Nucleus accumbens (tissue), 56 donors: ENCODE measurements around the gene APP.

Source experiments
- DNase-seq, 56 donors: peaks; one replicate each; lab custom pipeline; 2025; lab: John Stamatoyannopoulos, UW

The APP gene

DNA sequence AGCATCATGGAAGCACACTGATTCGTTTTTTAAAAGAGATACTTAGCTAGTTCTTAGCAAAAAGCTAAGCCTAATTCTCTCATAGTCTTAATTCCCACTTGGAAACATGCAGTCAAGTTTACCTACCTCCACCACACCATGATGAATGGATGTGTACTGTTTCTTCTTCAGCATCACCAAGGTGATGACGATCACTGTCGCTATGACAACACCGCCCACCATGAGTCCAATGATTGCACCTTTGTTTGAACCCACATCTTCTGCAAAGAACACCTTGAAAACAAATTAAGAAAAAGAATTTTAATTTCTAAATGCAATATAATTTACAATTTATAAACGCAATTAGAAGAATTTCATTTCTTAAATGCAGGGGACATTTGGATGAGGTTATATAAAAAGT, 279.0 kb downstream of the APP start:
- DNase-seq, result peak in 24 of 56 donors; percentile 8 to 82 (median 32)

DNA sequence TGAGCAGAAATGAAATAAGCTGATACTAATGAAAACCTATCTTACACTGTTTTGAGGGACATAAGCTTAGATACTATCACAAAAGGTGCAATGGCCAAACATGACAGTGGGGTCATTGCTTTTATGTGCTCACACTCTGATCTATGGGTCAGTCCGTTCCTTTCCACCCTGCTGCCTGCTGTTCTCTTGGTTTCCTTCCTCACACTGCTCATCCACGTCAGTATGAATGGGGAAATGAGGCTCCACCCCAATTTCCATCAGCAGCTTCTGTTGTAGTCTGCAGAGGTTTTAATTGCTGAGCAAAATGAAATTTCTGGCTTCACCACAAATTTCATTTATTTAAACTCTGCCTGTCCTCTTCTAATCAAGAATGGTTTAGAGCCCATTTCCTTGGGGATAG, 280.6 kb downstream of the APP start:
- DNase-seq, result peak in 1 of 56 donors; percentile 25

DNA sequence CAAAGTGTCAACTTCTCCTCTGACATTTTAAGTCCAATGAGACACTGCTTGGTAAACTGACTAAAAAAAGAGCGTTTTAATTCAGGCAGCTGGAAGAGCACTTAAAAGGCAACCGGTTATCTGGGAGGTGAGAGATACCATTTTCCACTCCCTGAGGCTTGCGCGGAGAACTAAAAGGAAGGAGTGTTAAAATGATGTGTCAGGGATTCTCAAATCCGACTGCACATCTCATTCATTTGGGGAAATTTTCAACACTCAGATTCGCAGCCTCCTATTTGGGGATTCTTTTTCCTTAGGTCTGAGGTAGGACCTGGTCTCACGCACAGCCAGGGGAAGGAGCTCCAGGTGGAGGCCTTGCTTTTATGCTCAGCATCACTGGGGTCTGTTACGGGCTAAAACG, 281.9 kb downstream of the APP start:
- no peak for DNase-seq

DNA sequence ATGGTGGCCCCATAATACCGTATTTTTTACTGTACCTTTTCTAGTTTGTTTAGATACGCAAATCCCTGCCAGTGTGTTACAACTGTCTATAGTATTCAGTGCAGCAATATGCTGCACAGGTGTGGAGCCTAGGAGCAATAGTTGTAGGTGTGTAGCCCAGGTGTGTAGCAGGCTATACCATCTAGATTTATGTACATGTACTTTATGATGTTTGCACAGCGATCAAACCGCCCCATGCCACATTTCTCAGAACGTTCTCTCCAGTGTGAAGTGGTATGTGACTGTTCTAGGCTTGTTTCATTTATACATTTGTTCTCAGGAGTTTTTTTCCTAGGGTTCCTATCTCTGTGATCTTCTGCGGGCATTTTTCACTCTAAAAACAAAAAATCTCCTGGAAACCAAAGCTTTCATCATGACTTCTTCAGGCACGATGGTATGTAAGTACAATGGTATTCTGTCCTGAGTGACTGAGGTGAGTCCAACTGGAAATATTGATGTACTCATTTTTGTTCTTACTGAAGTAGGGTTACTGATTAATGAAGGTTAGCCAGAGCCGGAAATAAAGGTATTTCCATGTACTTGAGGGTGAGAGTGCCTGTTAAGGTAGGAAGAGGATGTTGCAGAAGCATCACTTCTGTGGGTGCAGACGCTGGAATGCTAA, 282.8 kb downstream of the APP start:
- DNase-seq, result no peak

DNA sequence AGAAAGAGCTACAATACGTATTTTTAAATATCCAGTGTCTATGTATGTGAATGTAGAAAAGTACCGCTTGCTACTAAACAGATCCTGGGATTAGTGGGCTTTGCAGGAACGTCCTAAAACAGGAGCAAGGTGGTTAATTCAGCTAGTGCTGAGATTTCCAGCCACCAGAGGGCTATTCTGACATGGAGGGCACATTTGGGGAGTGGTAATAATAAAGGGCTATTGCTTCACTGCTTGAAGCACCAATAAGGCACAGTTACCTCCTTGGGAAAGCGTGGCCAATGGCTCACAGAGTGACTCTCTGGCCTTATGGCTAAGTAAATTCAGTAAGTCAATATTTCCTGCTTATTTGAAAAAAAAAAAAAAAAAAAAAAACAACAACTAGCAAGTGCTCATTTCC, 283.4 kb downstream of the APP start:
- DNase-seq, result no peak

DNA sequence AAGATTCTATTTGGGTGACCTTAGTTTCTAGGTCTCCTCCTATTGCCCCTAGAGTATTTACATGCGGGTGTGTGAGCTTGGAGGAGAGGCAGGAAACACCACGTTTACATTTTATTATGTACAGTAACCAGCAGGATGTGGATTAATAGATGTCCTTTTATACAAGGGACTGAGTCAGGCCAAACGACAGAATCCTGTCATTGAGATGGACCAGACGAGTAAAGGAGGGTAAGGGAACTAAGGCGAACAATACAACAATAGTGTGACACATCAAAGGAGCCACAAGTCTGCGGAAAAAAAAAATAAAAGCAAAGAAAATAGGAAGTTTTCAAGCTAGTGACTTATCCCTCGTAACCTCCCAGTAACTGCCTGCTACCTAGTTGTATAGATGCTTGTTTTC, 284.7 kb downstream of the APP start:
- no peak for DNase-seq

DNA sequence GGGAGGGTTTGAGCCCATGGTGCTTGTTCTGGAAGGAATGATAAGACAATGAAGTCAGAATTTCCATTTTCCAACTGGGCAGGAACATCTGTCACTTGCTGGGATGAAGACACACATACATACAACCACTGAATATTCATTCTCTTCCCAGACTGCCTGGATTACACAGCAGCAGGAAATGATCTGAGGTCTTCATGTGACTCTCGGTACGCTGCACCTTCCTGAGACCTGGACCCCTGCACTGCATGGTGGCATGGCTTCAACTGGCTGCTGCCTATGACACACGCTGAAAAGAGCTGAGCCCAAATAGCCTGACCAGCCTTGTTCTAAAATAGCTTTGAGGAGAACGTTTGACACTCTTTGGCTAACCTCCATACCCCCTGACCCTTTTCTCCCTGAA, 285.2 kb downstream of the APP start:
- no peak for DNase-seq

DNA sequence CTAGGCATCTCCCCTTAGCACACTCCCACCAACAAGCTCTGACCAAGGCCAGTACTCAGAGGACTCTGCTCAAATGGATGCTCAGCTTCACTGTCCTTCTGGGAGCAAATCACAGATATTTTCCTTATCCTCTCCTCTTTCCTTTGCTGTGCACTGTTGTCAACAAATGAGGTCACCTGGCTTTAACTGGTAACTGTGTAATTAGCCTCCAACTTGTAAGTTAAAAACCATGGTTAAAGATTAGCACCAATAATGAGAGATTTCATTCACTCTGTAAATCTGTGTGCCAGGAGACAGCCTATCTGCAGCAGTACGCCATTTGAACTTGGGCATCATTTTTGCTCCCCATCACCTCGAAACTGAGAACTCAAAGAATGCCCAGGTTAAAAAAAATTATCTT, 286.3 kb downstream of the APP start:
- no peak for DNase-seq

DNA sequence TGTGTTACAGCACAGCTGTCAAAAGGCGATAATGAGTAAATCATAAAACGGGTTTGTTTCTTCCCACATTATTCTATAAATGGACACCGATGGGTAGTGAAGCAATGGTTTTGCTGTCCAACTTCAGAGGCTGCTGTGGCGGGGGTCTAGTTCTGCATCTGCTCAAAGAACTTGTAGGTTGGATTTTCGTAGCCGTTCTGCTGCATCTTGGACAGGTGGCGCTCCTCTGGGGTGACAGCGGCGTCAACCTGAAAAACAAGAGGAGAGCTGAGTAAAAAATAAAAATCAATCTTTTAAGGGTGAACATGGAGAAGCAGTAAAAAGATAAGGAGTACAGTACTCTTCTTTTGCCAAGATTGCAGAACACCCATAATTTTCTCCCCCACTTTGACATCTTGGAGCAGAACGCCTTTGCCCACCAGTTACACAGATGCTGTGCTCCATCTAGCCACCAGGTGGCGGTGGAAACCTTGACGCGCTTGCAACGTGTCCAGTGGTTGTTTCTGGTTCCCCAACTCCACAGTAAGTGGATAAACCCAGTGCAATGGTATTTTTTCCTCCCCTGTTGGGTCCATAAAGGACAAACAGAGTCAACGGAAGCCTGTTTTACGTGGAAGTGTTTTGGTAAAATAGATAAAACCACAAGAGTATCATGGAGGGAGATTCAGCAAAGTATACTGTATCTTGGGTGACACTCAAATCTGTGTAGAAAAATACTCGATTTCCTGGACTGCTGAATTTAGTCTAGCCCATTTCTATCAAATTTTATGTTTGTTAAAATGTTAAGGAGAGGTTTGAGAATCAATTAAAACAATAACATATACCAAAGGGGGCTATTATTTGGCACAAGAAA, 288.8 kb downstream of the APP start:
- peak in 46 of 56 donors; percentile 5 to 82 (median 36) for DNase-seq

DNA sequence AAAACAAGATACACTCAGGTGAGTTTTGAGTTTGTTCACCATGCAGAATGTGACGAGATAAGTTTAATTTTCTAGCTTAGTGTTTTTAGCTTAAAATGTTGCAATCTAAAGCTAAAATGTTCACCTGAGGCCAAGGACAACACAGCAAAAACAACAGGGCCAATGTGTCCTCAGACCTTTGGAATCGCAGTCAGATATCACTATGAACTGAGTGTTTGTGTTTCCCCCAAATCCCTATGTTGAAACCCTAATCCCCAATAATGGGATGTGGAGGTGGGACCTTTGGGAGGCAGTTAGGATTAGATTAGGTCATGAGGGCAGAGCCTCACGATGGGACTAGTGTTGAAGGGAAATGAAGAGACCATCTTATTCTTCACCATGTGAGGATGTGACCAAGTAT, 291.4 kb downstream of the APP start:
- no peak for DNase-seq

DNA sequence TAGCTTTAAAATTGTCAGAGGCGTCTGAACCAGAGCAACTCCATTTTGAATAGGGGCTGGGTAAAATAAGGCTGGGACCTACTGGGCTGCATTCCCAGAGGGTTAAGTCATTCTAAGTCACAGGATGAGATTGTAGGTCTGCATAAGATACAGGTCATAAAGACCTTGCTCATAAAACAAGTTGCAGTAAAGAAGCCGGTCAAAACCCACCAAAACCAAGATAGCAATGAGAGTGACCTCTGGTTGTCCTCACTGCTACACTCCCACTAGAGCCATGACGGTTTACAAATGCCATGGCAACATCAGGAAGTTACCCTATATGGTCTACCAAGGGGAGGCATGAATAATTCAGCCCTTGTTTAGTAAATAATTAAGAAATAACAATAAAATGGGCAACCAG, 292.2 kb downstream of the APP start:
- DNase-seq, result no peak

DNA sequence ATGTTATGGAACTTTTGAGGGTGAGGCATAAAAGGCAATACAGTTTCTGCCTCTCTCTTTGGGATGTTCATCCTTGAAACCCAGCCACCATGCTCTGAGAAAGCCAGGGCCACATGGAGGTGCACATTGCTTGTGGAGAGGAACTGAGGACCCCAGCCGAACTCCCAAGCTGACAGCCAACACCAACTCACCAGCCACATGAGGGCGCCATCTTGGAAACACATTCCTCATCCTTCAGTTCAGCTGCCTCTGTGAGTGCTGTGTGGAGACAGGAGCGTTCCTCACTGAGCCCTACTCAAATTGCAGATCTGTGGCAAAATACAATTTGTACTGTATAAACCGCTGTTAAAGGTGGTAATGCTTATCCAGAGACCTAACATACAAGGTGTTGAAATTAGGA, 298.3 kb downstream of the APP start:
- DNase-seq, result no peak

DNA sequence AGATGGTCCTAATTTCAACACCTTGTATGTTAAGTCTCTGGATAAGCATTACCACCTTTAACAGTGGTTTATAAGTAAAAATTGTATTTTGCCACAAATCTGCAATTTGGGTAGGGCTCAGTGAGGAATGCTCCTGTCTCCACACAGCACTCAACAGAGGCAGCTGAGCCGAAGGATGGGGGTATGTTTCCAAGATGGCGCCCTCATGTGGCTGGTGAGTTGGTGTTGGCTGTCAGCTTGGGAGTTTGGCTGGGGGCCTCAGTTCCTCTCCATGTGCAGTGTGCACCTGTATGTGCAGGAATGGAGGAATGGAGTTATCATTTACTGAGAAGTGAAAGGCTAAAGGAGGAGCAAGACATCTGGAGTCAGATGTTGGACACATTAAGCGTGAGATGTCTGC, 299.0 kb downstream of the APP start:
- no peak for DNase-seq

DNA sequence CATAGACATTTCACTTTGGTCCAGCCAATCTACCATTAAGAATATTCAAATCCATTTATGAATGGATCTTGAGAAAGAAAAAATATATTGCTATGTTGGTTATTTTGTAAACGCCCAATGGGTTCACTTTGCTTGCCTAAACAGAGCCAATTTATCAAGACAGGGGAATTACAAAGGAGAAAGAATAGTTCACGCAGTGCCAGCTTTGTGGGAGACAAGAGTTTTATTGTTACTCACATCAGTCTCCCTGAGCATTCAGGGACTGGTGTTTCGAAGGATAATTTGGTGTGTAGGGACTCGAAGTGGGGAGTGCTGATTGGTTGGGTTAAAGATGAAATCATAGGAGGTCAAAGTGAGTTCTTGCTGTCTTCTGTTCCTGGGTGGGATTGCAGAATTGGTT, 300.5 kb downstream of the APP start:
- DNase-seq, result peak in 14 of 56 donors; percentile 8 to 54 (median 18)

DNA sequence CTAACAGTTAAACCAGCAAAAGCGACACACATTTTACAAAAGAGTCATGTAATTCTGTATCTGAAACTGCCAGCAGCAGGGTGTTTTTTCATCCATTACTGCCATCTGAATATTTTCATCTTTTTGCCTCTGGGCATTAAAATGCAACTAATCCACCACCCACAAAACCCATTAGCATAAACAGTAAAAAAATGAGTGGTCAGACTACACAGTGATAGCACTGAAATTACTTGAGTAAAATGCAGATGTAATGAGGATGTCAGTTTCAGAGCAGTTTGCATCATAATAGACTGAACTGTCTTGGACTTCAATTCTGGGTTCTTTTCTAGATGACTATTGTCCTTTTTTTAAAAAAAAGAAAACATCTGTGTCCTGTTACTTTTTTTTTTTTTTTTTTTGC, 303.5 kb downstream of the APP start:
- no peak for DNase-seq

DNA sequence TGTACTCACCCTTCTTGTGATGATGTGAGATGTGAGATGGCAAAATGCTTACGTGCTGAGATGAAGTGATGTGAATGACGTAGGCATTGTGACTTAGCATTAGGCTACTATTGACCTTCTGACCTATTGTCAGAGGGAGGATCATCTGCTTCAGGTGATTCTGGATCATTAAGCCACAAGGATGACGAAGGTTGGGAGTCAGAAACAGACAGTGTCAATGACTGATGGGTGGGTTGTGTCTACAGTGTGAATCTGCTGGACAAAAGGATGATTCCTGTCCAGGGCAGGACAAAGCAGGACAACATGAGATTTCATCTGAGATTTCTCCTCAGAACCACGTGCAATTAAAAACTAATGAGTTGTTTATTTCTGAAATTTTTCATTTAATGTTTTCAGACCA, 306.8 kb downstream of the APP start:
- no peak for DNase-seq

DNA sequence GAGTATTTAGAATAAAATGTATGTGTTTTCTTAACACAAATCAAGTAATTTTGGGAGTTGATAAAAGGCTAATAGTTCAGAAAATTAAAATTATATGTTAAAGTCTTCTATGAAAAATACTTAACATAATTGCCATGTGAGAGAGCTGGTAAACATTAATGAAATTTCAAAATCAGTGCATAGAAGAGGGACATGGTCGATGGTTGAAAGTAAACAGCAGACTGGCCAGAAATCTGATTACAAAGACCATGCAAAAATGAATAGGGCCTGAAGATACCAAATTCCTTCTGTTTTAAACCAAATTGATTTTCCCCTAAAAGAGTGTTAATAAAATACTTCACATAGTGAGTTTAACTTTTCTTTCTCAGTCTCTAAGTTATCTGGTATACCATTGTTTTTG, 307.5 kb downstream of the APP start:
- DNase-seq, result no peak

DNA sequence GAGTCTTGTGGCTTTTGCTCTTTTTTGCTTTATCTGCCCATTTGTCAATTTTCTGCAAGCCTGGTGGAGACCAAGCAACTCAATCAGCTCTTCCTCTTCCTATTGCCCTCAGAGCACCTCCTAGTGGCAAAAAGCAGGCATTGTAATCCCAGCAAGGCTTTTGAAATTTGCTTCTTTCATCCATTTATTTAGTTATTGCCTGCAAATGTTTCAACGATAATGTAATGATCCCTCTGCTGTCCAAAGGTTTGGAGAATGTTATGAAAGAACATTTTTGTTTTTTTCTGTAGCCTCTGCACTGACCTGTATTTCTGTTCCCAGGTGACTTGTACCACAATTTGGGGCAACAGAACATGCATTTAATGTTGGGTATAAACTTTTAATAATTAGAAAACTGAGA, 308.0 kb downstream of the APP start:
- no peak for DNase-seq

DNA sequence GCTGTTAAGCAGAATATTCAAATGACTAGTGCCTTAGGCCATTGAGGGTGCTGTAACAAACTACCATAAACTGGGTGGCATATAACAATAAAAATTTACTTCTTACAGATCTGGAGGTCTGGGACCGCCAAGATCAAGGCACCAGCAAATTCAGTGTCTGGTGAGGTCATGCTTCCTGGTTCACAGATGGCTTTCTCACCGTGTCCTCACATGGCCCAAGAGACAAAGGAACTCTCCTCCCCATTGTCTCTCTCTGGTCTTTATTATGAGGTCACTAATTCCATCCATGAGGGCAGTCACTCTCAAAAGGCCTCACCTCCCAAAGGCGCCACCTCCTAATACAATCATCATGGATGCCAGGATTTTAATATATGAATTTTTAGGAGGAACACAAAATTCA, 308.5 kb downstream of the APP start:
- no peak for DNase-seq

DNA sequence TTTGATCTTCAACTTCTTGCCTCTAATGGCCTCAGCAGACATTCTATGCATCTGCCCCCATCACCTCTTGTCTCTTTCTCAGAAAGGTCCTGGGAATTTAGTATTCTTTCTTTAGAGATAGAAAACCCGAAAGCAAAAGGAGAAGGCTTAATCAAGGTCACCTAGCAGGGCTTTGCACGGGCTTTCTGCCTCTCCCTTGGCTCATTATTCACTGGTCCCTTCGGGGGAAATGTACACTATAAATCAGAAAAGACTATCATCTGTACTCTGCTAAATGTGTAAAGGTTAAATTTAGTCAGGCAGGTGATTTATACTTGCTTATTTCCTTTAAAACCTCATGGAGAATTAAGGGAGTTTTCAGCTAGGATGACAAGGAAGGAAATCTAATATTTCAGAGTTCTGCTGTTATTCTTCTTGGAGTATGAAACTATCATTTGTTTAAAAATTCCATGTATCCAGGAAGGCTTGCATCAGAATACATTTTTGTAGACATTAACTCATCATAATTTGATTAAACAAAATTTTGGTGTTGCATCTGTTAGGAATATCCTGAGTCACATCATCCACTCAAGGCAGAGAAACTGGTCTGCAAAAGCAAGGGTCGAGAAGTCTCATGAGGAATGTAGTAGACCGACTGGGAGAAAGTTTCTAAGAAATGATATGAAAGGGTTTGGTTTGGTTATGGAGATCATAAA, 311.2 kb downstream of the APP start:
- DNase-seq, result no peak

DNA sequence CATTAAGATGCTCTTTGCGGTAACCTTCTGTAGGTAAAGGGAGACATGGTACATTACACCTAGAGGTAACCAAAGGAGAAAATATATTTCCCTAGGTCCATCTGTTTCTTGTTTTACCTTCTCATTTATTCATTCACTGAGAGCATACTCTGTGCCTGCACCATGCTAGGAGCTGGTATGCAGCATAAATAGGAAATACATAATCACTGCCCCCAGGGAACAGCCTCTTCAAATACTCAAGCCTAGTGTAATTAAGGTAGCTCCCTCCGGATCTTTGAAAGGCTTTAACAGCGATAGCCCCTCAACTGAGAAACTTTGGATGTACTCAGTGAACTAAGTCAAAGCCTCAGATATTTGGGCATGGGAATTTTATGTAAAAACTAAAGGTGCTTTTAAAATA, 312.2 kb downstream of the APP start:
- DNase-seq, result no peak
